HepG2 (cell line): ENCODE data around the gene RDH14. TPM values are rescaled to one million over a fixed set of nuclear protein-coding genes. Genes with fewer than 3 reads are reported as not detected.
A peak's percentile ranks its signal among the peaks of the same experiment; 100 is the strongest.

Experiments
- ATAC-seq: fragments of 200-7000 bp; cut with Tn5 transposase; 3 replicates; pipeline ENCODE4 v1.9.1; 2020; ENCODE audit warnings: mild to moderate bottlenecking, moderate library complexity
- BruUV-seq: library from RNA; stranded (reverse); fragments of 400-500 nt; replicated peaks from 2 replicates; lab custom pipeline; 2021; lab: Mats Ljungman, UMichigan
- CTCF ChIA-PET: fragments of 300-600 bp; formaldehyde crosslinking; extraction: SDS; loops from one replicate; lab custom pipeline; 2021; ENCODE audit warnings: low total read pairs, inconsistent platforms, low intra/inter-chr PET ratio; lab: Yijun Ruan, JAX
- POLR2A ChIA-PET: fragments of 350-600 bp; sonication (Branson Sonifier 250); formaldehyde crosslinking; loops from one replicate; lab custom pipeline; 2020; ENCODE audit warnings: antibody characterized with exemption, inconsistent platforms; lab: Yijun Ruan, JAX
- DNase-seq: peaks from one replicate; pipeline ENCODE4 v3.0.0-alpha.2; 2015; ENCODE audit warnings: low spot score
- FAIRE-seq: peaks from 3 replicates; lab custom pipeline; 2011; peaks lifted over from hg19 to GRCh38; lab: Jason Lieb, UNC
- H2AFZ ChIP-seq: one replicate; pipeline ENCODE4 v1.6.1; 2011; ENCODE audit warnings: low read length, inconsistent platforms
- H3K27ac ChIP-seq: fragments of 300-600 bp; 3 replicates; pipeline ENCODE4 v1.8.0; 2011; ENCODE audit warnings: mixed run types, mild to moderate bottlenecking, mixed read lengths, low read length, inconsistent platforms; ENCODE audit not compliant: insufficient read depth; ENCODE audit errors: extremely low read length
- H3K27me3 ChIP-seq, 2 experiments: fragments of 200-600 bp in 1 of 2; 2 replicates in 1 of 2; 3 replicates in 1 of 2; pipeline versions ENCODE4 v1.6.0 to v1.8.0; 2011; ENCODE audit warnings: low read length in 2 of 2, mild to moderate bottlenecking in 2 of 2, moderate library complexity in 2 of 2, inconsistent platforms in 1 of 2; ENCODE audit not compliant: insufficient read depth in 2 of 2, control insufficient read depth in 1 of 2
- H3K36me3 ChIP-seq, 2 experiments: fragments of 200-600 bp in 1 of 2; replicated peaks in 1 of 2; 2 replicates in 1 of 2; 3 replicates in 1 of 2; pipeline versions ENCODE4 v1.5.1 to v1.8.0; 2011; ENCODE audit warnings: low read length in 2 of 2, inconsistent platforms in 1 of 2; ENCODE audit not compliant: insufficient read depth in 2 of 2, control insufficient read depth in 1 of 2
- H3K4me1 ChIP-seq: 2 replicates; pipeline ENCODE4 v1.5.1; 2012; ENCODE audit warnings: low read length, inconsistent platforms; ENCODE audit not compliant: insufficient read depth
- H3K4me2 ChIP-seq: 2 replicates; pipeline ENCODE4 v1.6.0; 2011; ENCODE audit warnings: low read depth, low read length, inconsistent platforms
- H3K4me3 ChIP-seq, 3 experiments: fragments of 200-600 bp in 1 of 3; sonication (generic), shearing (Covaris generic) in 1 of 3; replicated peaks in 1 of 3; 2 replicates each; pipeline ENCODE4 v1.5.1; 2011 to 2016; ENCODE audit warnings: low read length in 3 of 3, inconsistent platforms in 2 of 3, low read depth in 2 of 3, mild to moderate bottlenecking in 2 of 3, control low read depth in 1 of 3, mixed read lengths in 1 of 3; ENCODE audit not compliant: insufficient read depth in 1 of 3
- H3K79me2 ChIP-seq: one replicate; pipeline ENCODE4 v1.6.1; 2011; ENCODE audit warnings: low read length, inconsistent platforms; ENCODE audit not compliant: insufficient read depth
- H3K9ac ChIP-seq: 2 replicates; pipeline ENCODE4 v1.6.0; 2011; ENCODE audit warnings: mild to moderate bottlenecking, low read depth, low read length, inconsistent platforms; ENCODE audit not compliant: insufficient read depth
- H3K9me3 ChIP-seq: 2 replicates; pipeline ENCODE4 v1.5.1; 2012; ENCODE audit warnings: mild to moderate bottlenecking, low read length
- H4K20me1 ChIP-seq: 2 replicates; pipeline ENCODE4 v1.6.0; 2011; ENCODE audit warnings: inconsistent platforms, mild to moderate bottlenecking, low read length, moderate library complexity; ENCODE audit not compliant: insufficient read depth
- FOSL2 ChIP-seq: sonication (generic); formaldehyde crosslinking; IDR thresholded peaks from 2 replicates; pipeline ENCODE4 v1.4.0; 2020; ENCODE audit warnings: missing genetic modification reagents
- ZNF329 ChIP-seq: sonication (generic); formaldehyde crosslinking; IDR thresholded peaks from 2 replicates; pipeline ENCODE4 v1.9.0; 2021; ENCODE audit warnings: low read depth, mild to moderate bottlenecking, missing genetic modification reagents
- WGBS: methylation state at CpG from one replicate; pipeline ENCODE4 v1.1.6; 2017; ENCODE audit warnings: low lambda C conversion rate; 5-methylcytosine and 5-hydroxymethylcytosine counted together
- in situ Hi-C: cut with HindIII; loops from 2 replicates; pipeline ENCODE4 v1.10.0; 2017; ENCODE audit warnings: low pct_unique_long_range_greater_than_20kb; ENCODE audit not compliant: extremely low pct_ligation_motif_present
- intact Hi-C: fragments of 100-400 bp; cut with micrococcal nuclease; formaldehyde crosslinking; loops from one replicate; pipeline ENCODE4 v1.10.0; 2022; ENCODE audit not compliant: unreplicated experiment
- polyA plus RNA-seq, 8 experiments: library from polyadenylated mRNA; depleted of rRNA in 3 of 8; stranded (reverse) in 7 of 8; unstranded in 1 of 8; fragments of >200 nt; fragmentation: Illumina TruSeq in 4 of 8; extraction: Trizol in 4 of 8; gene quantifications; 2 replicates each; pipeline versions ENCODE4 v1.2.1 to v1.2.3, GENCODE V29; 2011 to 2016; ENCODE audit warnings: low read depth in 4 of 8, missing spikeins in 1 of 8, mixed read lengths in 1 of 8; ENCODE audit not compliant: insufficient read depth in 1 of 8
- total RNA-seq, 5 experiments: library from RNA; depleted of rRNA; stranded (reverse); fragments of >200 nt; fragmentation: Illumina TruSeq; extraction: Trizol; gene quantifications; 2 replicates each; pipeline ENCODE4 v1.2.3, GENCODE V29; 2016; ENCODE audit warnings: low read depth in 1 of 5
- TF ChIP-seq, protein P1 (sequence below): sonication (generic); formaldehyde crosslinking; IDR thresholded peaks from 2 replicates; pipeline ENCODE4 v1.8.1; 2023; ENCODE audit warnings: mild to moderate bottlenecking, missing genetic modification reagents, borderline replicate concordance
- TF ChIP-seq, protein P2 (sequence below): sonication (generic); formaldehyde crosslinking; IDR thresholded peaks from 2 replicates; pipeline ENCODE4 v1.4.0; 2020; ENCODE audit warnings: missing genetic modification reagents

RDH14 gene
- total and polyA plus RNA-seq, 2 of the 13 experiments (the other 11 are each of a cell fraction or from before 2014, with no cell fraction given), result 27.4 to 39.9 TPM

DNA sequence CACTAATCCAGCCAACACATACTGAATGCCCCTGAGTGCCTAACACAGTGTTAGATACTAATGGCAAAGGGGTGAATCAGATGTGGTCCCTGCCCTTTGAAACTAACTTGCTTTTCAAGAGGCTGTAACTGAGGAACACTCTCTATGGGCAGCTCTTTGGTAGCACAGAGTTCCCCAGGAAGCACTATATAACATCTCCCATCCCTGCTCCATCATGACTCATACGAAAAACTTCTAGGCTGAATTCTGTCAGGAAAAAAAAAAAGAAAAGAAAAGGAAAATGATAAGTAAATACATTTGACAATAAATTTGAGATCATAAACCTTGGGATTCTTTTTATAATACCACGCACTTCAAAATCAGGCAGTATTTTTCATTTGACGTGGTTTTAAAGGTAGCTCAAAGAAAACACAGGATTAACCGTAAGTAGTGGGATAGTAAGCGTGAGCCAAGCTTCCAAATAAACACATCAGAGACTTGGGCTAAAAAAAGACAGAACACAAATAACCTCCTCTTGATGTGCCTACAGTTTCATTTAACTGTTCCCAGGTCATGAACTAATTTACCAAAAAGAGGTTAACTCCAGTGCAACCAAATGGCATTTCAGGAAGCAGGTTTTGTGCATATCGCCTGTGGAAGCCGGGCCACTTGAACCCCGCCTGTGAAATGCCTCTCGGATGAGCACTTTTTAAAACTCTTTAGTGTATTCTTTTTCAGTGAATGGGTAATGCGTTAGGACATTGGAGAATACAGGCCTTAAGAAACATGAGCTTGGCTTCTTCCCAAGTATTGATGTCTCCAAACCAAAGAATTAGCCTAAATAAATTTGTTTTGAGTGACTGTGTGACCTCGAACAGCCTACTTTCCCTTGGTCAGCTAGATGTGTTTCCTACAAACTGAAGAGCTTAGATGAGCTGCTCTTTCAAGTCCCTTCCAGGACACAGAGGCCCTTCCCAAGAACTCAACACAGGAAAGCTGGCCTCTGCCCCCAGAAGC is 42.0 kb downstream of the RDH14 start:
- ATAC-seq (no peak), DNase-seq (peak; percentile 10), FAIRE-seq (peak; percentile 30)
- Histone ChIP-seq H3K9ac (no peak overlapping the region), H3K27me3 (peaks cover 1 to 5% of the 10 kb centered on the region in 2 experiments; a peak in 4 of 5 replicates), H2AFZ (no peak overlapping the region), H3K4me1 (no peaks in the 10 kb centered on the region), H3K79me2 (no peaks in the 10 kb centered on the region), H3K4me3 (no peak overlapping the region), H3K27ac (no peak overlapping the region), H3K36me3 (no peaks in the 10 kb centered on the region), H3K4me2 (no peak overlapping the region), H3K9me3 (no peaks in the 10 kb centered on the region), H4K20me1 (no peaks in the 10 kb centered on the region)
- WGBS, result 44% methylated on average over 11 of the region's 11 CpGs
- in situ Hi-C loops, result no loop called here
- ChIA-PET POLR2A (interaction anchor here (0.8 to 1.1 kb wide), 2 partner anchors 41 to 42 kb away, joined by 3 to 6 read pairs; partner anchors contain the start of gene RDH14), CTCF (interaction anchor here (2.2 kb wide), 1 partner anchor 1345 kb away, joined by 14 read pairs; no protein-coding TSS in a partner anchor)
- no TSS peak for BruUV-seq
- TF ChIP-seq FOSL2 (CRISPR knock-in tag) (0 out of 2 replicates have a peak, but pooled peaks have one; percentile 8), ZNF329 (CRISPR knock-in tag) (no peak)
- TF ChIP-seq, protein P1, sequence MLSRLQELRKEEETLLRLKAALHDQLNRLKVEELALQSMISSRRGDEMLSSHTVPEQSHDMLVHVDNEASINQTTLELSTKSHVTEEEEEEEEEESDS (CRISPR knock-in tag), result no peak
- TF ChIP-seq, protein P2, sequence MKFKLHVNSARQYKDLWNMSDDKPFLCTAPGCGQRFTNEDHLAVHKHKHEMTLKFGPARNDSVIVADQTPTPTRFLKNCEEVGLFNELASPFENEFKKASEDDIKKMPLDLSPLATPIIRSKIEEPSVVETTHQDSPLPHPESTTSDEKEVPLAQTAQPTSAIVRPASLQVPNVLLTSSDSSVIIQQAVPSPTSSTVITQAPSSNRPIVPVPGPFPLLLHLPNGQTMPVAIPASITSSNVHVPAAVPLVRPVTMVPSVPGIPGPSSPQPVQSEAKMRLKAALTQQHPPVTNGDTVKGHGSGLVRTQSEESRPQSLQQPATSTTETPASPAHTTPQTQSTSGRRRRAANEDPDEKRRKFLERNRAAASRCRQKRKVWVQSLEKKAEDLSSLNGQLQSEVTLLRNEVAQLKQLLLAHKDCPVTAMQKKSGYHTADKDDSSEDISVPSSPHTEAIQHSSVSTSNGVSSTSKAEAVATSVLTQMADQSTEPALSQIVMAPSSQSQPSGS, result no peak
- intact Hi-C loops, result no loop called here
